NCI-H510A treated with DMSO at 0.1 percent for 48 hours (cell line): ENCODE results near the gene TBX19.

Experiments used
- DNase-seq: peaks from one replicate; lab custom pipeline; 2025; lab: John Stamatoyannopoulos, UW

The TBX19 gene

DNA sequence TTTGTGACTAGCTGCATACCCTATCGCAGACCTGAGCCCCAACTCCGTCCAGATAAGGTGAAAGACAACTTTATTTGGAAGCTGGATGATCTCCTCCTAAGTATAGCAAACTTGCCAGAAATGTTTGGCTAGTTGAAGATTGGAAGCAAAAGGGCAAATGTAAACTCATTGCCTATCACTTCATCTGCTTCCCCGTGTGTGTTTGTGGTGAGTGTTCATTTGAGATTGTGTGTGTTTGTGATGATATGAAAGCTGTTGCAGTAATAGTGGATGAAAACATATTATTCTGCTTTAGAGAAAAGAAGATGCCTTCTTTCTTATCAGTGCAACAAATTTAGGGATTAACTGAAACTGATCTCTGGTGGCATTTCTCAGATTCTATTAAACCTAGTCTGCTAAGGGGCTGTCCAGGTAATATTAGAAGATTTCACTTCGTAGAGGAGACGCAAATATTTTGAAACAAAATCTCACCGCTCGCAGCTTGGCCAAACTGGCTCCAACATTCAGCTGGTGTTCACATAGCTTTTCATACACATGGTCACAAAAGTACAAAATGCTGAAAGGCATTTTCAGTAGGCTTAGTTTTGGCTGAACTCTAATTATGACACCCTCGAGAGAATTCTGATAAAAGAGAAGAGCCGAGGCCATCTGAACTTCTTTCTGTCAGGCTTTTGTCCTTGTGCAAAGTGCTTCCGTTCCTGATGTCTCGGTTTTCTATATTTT, 1.1 kb downstream of the TBX19 start:
- DNase-seq: no peak

DNA sequence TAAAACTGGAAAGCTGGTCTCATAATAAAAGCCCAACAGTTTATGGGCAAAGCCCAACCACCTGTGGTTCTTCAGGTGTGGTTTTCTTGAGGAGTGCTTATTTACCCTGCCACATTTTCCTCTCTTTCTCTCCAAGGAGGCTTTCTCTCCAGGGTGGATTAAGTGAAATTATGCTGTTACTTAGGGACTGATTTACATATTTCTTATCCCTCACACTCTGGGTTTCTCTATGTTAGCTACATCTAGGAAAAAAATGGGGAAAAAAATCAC, 4.8 kb downstream of the TBX19 start:
- peak; percentile 36 for DNase-seq

DNA sequence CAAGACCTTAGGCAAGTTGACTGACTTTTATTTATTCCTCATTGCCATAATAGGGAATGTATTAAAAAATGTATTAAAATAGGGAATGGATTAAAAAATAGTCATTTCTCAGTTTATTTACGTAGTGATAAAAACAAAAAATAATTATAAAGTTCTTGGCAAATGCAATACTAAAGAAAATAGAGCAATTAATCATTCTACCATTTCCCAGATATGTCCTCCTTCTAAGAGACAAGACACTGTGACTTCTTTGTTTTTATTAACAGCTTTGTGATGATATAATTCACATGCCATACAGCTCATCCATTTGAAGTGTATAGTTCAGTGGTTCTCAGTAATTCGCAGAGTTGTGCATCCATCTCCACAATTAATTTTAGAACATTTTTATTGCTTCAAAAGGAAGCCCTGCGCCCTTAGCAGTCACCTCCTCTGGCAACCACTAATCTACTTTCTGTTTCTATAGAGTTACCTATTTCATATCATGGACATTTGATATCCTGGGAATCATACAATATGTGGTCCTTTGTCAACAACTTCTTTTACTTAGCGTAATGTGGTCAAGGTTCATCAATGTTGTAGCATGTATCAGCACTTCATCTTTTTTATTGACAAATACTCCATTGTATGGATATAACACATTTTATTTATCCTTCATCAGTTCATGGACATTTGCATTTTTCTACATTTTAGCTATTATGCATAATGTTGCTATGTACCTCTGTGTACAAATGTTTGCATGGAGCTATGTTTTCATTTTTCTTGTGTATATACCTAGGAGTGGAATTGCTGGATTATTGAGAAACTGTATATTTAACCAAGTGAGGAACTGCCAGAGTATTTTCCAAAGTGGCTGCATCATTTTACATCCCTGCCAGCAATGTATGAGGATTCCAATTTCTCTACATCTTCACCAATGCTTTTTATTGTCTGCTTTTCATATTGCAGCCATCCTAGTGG, 5.6 kb downstream of the TBX19 start:
- peak; percentile 14 for DNase-seq

DNA sequence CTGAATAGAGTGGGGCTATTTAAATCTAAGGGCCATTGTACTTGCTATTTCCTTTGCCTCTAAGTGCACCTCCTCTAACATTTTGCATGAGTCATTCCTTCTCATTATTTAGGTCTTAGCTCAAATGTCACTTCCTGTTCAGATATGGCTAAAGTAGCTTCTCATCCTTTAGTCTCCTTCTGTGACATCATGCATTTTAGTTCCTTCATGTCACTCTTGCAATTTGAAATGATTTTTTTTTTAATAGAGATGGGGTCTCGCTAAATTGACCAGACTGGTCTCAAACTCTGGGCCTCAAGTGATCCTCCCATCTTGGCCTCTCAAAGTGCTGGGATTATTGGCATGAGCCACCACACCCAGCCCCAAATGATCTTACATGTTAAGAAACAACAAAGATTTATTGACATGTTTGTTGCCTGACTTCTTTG, 6.6 kb downstream of the TBX19 start:
- no peak for DNase-seq

DNA sequence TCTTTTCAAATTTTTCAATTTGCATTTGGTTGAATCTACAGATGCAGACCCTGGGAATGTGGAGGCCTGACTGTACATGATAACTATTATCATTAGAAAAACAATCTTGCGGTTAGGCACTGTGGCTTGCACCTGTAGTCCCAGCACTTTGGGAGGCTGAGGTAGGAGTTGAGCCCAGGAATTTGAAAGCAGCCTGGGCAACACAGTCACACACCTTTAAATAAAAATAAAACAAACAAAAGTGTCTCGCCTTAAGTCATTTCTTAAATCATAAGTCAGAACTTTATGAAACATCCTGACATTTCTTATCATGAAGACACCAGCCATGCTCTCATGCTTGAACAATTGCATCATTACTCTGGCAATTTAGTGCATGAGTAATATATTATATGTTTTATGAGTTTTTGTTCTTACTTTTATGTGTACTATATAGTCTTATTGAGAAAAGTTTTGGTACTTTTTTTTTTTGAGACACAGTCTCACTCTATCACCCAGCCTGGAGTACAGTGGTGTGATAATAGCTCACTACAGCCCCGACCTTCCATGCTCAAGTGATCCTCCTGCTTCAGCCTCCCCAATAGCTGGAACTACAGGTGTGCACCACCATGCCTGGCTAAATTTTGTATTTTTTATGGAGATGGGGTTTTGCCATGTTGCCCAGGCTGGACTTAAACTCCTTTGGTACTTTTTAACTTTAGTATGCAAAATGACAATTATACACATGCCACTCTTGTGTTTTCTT, 7.8 kb downstream of the TBX19 start:
- no peak for DNase-seq

DNA sequence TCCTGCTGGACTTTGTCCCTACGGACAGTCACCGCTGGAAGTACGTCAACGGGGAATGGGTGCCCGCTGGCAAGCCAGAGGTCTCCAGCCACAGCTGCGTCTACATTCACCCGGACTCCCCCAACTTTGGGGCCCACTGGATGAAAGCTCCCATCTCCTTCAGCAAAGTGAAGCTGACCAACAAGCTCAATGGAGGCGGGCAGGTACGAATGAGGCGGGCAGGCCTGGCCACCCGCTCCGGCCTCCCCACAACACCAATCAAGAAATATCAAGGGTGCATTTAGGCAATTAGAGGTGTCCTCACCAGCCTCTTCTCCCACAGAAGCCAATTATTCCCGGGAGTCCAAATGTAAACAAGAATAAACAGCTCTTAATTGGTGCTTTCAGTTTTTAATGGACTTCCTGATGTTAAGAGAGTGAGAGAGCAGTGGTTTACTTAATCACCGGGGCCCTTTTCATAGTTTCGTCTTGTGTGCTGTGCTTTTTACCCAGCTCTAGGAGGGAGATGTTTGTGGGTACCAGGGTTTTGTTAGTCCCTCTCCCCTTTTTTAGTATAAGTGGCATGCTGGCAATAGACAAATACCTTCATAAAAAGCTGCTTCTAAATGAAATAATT, 10.7 kb downstream of the TBX19 start:
- no peak for DNase-seq

DNA sequence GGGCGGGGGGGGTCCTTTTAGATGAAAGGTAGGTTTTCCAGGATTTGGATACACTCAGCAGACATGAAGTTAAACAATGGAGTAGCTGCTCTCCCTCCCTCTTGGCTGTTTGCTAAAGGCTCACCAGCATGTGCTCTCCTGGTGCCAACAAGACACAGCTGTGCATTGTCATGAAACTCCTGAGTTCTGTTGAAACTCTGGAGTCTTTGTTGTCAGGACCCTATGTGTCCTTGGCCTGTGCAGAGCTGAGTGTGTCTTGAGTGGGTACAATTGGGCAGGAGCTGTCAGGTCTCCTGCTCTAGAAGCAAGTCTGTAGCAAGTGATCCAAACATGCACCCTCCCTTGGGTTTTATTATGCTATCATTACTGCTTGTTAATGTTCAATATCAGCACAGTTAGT, 12.7 kb downstream of the TBX19 start:
- DNase-seq: no peak

DNA sequence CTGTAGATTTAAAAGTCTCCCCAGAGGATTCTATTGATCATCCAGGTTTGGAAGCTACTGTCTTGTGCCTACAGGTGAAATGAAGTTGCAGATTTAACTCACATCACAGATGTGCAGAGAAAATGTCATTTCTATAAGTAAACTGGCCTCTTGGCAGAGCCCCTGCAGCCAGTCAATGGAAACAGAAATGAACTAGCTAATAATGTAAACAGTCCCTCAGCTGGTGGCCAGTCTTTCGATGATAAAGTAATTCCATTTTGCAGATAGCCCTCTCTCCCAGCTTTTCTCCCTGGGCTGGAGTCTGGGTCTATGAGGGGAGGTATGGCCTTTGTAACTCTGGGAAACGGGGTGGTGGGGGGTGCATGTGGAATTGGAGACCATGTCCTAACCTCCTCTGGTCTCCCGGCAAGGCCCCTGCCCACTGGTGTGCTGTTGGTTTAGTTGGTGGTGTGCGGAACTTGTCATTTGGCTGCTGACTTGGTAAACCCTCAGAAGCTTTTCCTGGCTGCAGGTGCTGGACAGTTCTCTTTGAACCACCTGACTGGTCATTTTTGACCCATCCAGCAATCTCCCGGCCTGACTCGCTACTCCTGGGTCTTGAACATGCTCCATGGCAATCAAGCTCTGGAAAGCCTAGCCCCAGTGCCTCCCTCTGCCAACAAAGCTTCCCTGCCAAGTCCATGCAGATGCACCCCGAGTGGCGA, 14.9 kb downstream of the TBX19 start:
- no peak for DNase-seq

DNA sequence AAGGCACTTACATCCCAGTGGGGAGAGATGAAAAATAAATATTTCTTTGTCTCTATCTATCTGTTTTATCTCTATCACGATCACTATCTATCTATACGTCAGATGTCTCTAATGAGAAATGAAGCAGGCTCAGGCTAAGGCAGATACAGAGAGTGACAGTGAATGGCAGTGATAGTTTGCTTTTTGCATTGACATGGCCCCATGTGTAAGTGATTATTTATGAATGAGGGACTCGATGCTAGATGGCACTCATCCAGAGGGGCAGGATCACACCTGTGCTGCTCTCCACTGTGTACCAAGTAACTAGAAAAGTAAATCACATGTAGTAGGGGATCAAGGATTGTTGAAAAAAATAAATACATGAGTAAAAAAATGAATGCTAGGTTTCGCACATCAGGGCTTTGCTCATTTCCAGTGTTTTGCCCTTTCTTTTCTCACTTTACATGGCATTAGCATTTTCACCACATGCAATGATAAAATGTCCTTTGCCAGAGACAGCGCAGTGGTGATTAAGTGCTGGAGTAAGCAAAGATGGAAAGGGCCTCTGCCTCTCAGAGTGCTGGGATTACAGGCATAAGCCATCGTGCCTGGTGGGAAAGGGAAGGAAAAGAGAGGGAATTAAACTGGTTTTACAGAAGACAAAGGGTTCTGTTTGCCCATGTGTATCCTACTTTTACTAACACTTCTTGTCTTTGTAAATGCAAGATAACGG, 16.5 kb downstream of the TBX19 start:
- DNase-seq: peak; percentile 6

DNA sequence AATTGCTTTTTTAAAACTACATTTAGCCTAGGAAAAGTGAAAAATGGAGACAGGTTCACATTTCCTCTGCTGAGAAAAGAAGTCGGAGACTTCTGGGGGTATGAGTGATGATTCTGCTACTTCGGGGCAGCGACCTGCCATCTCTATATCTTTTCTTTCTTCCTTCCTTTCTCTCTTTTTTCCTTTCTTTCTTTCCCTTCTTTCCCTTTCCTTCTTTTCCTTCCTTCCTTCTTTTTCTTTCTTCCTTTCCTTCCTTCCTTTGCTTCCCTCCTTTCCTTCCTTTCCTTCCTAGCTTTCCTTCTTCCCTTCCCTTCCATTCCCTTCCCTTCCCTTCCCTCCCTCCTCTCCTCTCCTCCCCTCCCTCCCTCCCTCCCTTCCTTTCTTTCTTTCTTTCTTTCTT, 17.8 kb downstream of the TBX19 start:
- DNase-seq: no peak

DNA sequence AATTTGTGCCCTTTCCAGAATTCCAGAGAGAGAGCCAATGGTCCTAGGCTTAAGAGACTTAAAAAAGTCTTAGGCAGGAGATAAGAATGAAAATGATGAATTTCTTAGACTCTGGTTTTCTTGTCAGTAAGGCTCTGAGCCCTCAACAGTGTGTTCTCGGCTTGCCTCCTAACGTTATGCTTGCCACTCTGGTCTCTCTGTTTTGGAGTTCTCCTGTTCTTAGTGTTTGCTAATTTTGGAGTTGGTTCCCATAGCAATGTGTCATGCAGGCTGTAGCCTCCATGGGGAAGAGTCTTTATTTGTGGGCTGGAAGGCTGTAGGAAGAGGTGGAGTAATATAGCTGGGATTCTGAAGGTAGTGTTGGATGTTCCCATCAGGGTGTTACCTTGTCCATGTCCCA, 19.9 kb downstream of the TBX19 start:
- DNase-seq: no peak

DNA sequence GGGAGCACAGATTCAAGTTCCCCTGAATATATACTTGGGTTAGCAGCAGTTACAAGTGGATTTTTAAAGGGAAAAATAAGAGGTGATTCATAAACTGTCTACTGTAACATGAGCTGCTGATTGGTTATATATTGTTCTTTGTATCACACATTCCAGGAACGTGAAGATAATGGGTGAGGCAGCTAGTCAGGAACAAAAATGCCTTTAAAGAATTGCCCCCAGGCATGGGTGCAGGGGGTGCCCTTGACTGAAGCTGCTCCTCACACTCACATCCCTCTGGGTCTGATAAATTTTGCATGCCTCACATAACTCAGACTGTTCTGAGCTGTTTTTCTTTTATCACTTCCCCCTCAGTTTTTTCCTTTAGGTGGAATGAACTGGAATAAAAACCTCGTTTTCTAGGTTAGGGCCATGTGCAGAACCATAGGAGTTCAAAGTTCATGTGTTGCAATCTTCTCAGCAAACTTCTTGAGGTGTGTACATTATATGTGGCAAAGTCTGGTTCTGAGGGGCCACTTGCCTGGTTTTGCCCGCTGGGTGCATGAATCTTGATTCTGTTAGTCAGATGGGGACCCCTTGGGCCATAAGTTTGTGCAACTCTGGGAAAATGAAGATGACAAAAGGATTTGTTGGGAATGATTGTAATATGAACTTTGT, 21.1 kb downstream of the TBX19 start:
- no peak for DNase-seq

DNA sequence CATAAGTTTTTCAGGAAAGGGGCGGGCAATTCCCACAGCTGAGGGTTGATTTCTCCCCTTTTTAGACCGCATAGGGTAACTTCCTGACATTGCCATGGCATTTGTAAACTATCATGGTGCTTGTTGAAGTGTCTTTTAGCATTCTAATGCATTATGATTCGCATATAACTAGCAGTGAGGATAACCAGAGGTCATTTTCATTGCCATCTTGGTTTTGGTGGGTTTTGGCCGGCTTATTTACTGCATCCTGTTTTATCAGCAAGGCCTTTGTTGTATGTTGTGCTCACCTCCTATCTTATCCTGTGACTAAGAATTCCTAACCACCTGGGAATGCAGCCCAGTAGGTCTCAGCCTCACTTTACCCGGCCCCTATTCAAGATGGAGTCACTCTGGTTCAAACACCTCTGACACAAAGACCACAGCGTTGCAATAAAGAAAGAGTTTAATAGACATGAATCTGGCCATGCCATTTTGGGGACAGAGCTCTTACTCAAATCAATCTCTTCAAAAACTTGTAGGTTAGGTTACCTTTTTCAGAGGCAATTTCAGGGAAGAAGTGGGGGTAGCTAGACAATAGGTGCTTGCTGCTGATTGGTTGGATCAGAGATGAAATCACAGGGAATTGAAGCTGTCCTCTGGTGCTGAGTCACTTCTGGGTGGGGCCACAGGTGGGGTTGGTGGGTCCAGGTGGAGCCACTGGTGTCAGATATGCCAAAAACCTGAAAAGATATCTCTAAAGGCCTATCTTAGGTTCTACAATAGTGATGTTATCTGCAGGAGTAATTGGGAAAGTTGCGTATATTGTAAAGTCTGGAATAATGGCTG, 23.3 kb downstream of the TBX19 start:
- DNase-seq: no peak

DNA sequence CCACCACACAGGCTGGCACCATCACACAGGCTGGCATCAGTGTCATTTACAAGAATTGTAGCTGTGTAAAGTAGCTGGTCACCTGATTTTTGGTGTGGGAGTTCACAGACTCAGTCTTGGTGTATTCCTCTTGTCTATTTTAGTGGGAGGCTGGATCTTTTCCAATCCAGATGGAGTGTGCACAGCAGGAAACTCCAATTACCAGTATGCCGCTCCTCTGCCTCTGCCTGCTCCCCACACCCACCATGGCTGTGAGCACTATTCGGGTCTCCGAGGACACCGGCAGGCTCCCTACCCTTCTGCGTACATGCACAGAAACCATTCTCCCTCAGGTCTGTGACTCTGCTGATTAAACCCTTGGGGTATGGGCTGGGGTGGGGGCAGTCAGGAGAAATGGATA, 24.2 kb downstream of the TBX19 start:
- no peak for DNase-seq

DNA sequence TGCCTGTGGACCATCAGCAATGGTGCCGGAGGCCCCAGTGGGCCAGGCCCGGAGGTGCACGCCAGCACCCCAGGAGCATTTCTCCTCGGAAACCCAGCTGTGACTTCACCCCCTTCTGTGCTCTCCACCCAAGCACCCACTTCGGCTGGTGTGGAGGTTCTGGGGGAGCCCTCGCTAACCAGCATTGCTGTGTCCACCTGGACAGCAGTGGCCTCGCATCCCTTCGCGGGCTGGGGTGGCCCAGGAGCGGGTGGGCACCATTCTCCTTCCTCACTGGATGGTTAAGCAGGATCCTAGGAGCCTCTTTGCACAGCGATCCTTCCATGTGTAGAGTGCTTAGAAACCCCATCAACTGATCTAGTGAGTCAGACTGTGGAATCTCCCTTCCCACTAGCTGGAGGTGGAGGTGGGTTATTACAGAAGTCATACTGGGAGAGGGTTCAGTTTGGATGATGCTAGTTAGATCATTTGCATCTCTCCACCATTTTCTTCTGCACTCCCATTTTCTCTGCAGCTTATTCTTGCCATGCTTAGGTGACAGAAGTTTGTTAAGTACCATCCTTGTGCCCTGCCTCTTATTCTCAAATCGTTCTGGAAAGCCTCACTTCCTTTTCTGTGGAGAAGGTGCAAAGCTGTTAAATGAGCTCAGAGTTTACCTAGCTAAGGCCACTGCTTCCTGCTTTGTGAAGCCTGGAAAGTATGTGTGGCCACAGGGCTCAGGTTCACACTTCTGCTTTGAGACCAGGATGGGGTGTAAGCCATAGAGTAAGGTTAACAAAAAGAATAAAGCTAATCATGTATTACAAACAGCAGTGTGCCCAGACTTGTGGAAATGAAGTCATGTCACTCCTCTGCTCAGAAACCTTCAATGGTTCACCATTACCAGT, 32.3 kb downstream of the TBX19 start:
- no peak for DNase-seq

DNA sequence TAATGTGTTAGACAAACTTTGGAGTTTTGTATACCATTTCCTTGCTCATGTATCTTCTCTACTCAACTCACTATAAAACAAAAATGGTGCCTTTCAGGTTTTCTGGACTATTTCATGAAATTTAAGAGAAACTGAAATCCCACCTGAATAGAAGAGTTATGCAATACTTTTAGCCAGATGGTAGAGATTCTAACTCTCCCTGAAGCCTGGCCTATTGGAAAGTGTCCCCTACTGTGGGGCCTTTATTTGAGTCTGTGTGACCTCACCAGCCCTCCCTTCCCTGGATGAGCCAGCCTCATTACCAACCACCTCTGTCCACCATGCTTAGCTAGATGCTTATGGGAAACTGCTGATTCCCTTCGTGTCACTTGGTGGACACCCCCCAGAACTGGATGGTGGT, 35.5 kb downstream of the TBX19 start:
- no peak for DNase-seq

DNA sequence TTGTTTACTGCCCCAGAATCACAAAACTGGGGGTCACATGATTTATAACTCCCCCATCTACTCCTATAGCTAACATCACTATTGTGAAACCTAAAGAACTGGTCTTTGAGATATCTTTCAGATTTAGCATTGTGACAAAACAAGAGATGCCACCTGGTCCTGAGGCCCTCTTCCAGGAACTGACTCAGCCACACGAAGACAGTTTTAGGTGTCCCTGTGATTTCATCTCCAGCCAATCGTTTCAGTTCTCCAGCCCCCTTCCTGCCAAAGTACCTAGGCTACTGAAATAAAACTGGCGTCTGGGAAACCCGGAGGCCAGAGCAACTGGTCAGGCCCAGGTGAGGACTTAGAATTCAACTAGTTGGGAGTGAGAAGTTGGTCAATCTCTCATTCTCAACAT, 36.6 kb downstream of the TBX19 start:
- no peak for DNase-seq

DNA sequence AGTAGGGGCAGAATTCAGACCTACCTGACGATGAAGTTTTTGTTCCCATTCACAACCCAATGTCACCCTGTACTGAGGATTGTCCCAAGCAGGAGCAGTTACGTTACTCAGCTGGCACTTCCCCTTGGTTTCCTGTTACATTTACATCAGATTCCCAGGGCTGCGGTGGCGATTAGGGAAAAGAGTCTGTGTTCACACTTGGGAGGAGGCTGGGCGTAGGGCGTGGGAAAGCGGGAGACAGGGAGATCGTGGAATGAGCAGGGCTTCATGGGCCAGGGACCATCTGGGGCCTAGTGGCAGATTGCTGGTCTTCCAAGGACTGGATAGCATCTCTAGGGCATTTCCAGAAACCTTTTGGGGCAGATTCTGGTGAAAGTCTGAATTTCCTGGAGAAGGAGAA, 39.0 kb downstream of the TBX19 start:
- DNase-seq: no peak

DNA sequence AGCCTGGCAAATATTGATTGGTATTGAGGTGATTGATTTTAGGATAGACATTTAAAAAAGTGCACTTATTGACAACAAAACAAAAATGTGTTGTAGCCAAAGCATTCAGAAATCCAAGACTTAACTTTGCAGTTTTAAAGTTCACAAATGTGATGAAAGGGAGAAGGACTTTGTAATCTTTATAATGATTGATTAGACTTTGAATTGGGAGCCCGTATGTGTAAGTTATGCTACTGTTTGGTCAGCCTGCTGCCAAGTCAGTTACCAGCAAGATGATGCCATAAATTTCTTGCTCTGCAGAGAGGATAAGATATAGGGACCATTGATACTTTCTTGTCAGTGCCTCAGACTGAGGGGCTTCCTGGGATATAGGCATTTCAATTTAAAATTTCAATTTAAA, 39.5 kb downstream of the TBX19 start:
- no peak for DNase-seq
